H1 (cell line): ENCODE results near the gene MYO1D. TPM values are rescaled to one million over a fixed set of nuclear protein-coding genes. Genes with fewer than 3 reads are reported as not detected.

Experiments
- CTCF ChIA-PET: fragments of 300-600 bp; sonication (Branson Sonifier 250); formaldehyde crosslinking; loops from one replicate; lab custom pipeline; 2021; ENCODE audit not compliant: partially characterized antibody; lab: Charles Lee
- POLR2A ChIA-PET: fragments of 300-600 bp; sonication (Branson Sonifier 250); formaldehyde crosslinking; loops from one replicate; lab custom pipeline; 2021; ENCODE audit warnings: inconsistent platforms; ENCODE audit not compliant: partially characterized antibody; lab: Charles Lee
- DNase-seq, 2 experiments: peaks; one replicate each; pipeline versions ENCODE4 v3.0.0 to v3.0.0-alpha.2; 2010 to 2022; ENCODE audit warnings: low spot score in 2 of 2, low read depth in 1 of 2, mixed read lengths in 1 of 2
- FAIRE-seq: peaks from 2 replicates; lab custom pipeline; 2011; peaks lifted over from hg19 to GRCh38; lab: Jason Lieb, UNC
- H2AFZ ChIP-seq: 2 replicates; pipeline ENCODE4 v1.8.1; 2012; ENCODE audit warnings: low read length, inconsistent platforms
- H2AK5ac ChIP-seq: 2 replicates; pipeline ENCODE4 v1.6.1; 2013; ENCODE audit warnings: low read depth, low read length
- H2BK120ac ChIP-seq: replicated peaks from 2 replicates; pipeline ENCODE3; 2013; ENCODE audit warnings: low read depth, low read length, inconsistent platforms
- H2BK12ac ChIP-seq: 2 replicates; pipeline ENCODE4 v1.6.1; 2013; ENCODE audit warnings: low read depth, low read length
- H2BK15ac ChIP-seq: 2 replicates; pipeline ENCODE4 v1.6.1; 2013; ENCODE audit warnings: low read length
- H2BK20ac ChIP-seq: 2 replicates; pipeline ENCODE4 v1.6.1; 2013; ENCODE audit warnings: low read length
- H2BK5ac ChIP-seq: 2 replicates; pipeline ENCODE4 v1.6.1; 2013; ENCODE audit warnings: low read depth, low read length
- H3K14ac ChIP-seq: 2 replicates; pipeline ENCODE4 v1.6.1; 2013; ENCODE audit warnings: inconsistent platforms; ENCODE audit not compliant: insufficient read length
- H3K18ac ChIP-seq: 2 replicates; pipeline ENCODE4 v1.6.1; 2013; ENCODE audit warnings: low read length; ENCODE audit errors: extremely low read depth
- H3K23ac ChIP-seq: 2 replicates; pipeline ENCODE4 v1.6.1; 2013; ENCODE audit warnings: inconsistent platforms; ENCODE audit not compliant: insufficient read length
- H3K23me2 ChIP-seq: 2 replicates; pipeline ENCODE4 v1.6.1; 2013; ENCODE audit warnings: low read depth, low read length
- H3K27ac ChIP-seq: 2 replicates; pipeline ENCODE4 v1.6.1; 2011; ENCODE audit warnings: low read depth, low read length, inconsistent platforms
- H3K27me3 ChIP-seq, 4 experiments: replicated peaks in 1 of 4; 1 replicate in 1 of 4; 2 replicates in 3 of 4; pipeline versions ENCODE4 v1.6.1 to v1.8.1; 2011 to 2013; ENCODE audit warnings: low read length in 3 of 4, mild to moderate bottlenecking in 3 of 4, inconsistent platforms in 2 of 4, mixed read lengths in 2 of 4, moderate library complexity in 1 of 4; ENCODE audit not compliant: control insufficient read depth in 3 of 4, insufficient read depth in 3 of 4; ENCODE audit errors: extremely low read depth in 1 of 4
- H3K36me3 ChIP-seq, 4 experiments: 2 replicates each; pipeline versions ENCODE4 v1.6.1 to v1.8.1; 2011 to 2013; ENCODE audit warnings: mild to moderate bottlenecking in 4 of 4, low read length in 3 of 4, moderate library complexity in 2 of 4, control low read depth in 1 of 4, inconsistent platforms in 1 of 4; ENCODE audit not compliant: insufficient read depth in 4 of 4, control insufficient read depth in 2 of 4
- H3K4ac ChIP-seq: replicated peaks from 2 replicates; pipeline ENCODE3; 2013; ENCODE audit warnings: low read length, low read depth, mixed read lengths, inconsistent platforms; ENCODE audit not compliant: insufficient read length
- H3K4me1 ChIP-seq, 4 experiments: replicated peaks in 1 of 4; 1 replicate in 1 of 4; 2 replicates in 3 of 4; pipeline versions ENCODE4 v1.6.1 to v1.8.1; 2011 to 2013; ENCODE audit warnings: low read length in 3 of 4, inconsistent platforms in 2 of 4, mixed read lengths in 1 of 4; ENCODE audit not compliant: insufficient read depth in 4 of 4, control insufficient read depth in 3 of 4
- H3K4me2 ChIP-seq, 2 experiments: 2 replicates each; pipeline versions ENCODE4 v1.6.1 to v1.8.1; 2011 to 2013; ENCODE audit warnings: low read depth in 2 of 2, low read length in 2 of 2, control low read depth in 1 of 2, inconsistent platforms in 1 of 2, mild to moderate bottlenecking in 1 of 2; ENCODE audit not compliant: insufficient read depth in 1 of 2
- H3K4me3 ChIP-seq, 4 experiments: fragments of 200-600, 300-600 bp in 1 of 4; sonication (generic), shearing (Covaris generic), sonication (Bioruptor Twin) in 1 of 4; 2 replicates each; pipeline versions ENCODE4 v1.5.1 to v1.8.1; 2011 to 2016; ENCODE audit warnings: low read length in 4 of 4, low read depth in 3 of 4, control low read depth in 2 of 4, inconsistent platforms in 2 of 4, mild to moderate bottlenecking in 2 of 4, mixed read lengths in 1 of 4, moderate library complexity in 1 of 4; ENCODE audit not compliant: insufficient read depth in 2 of 4; ENCODE audit errors: extremely low read depth in 1 of 4
- H3K56ac ChIP-seq: replicated peaks from 2 replicates; pipeline ENCODE3; 2013; ENCODE audit warnings: low read depth, mild to moderate bottlenecking, mixed read lengths, low read length, inconsistent platforms; ENCODE audit not compliant: insufficient read length
- H3K79me1 ChIP-seq: 2 replicates; pipeline ENCODE4 v1.6.1; 2013; ENCODE audit warnings: low read depth, low read length, control low read depth
- H3K79me2 ChIP-seq, 2 experiments: 2 replicates each; pipeline versions ENCODE4 v1.6.1 to v1.8.1; 2012 to 2013; ENCODE audit warnings: low read length in 2 of 2, mild to moderate bottlenecking in 2 of 2, inconsistent platforms in 1 of 2; ENCODE audit not compliant: insufficient read depth in 2 of 2, control insufficient read depth in 1 of 2
- H3K9ac ChIP-seq, 4 experiments: replicated peaks in 1 of 4; 1 replicate in 1 of 4; 2 replicates in 3 of 4; pipeline versions ENCODE4 v1.6.1 to v1.8.1; 2011 to 2013; ENCODE audit warnings: low read depth in 3 of 4, low read length in 3 of 4, control low read depth in 2 of 4, mild to moderate bottlenecking in 2 of 4, moderate library complexity in 2 of 4, inconsistent platforms in 1 of 4; ENCODE audit errors: extremely low read depth in 1 of 4
- H3K9me3 ChIP-seq, 2 experiments: 2 replicates each; pipeline versions ENCODE4 v1.6.1 to v1.8.1; 2012 to 2013; ENCODE audit warnings: mild to moderate bottlenecking in 2 of 2, moderate library complexity in 2 of 2, control low read depth in 1 of 2, inconsistent platforms in 1 of 2, low read depth in 1 of 2, low read length in 1 of 2, mixed read lengths in 1 of 2; ENCODE audit not compliant: insufficient read depth in 2 of 2
- H4K20me1 ChIP-seq, 2 experiments: replicated peaks in 1 of 2; 2 replicates each; pipeline versions ENCODE3 to v1.8.1; 2011 to 2013; ENCODE audit warnings: inconsistent platforms in 2 of 2, low read length in 2 of 2, mild to moderate bottlenecking in 1 of 2; ENCODE audit not compliant: insufficient read depth in 2 of 2, control insufficient read depth in 1 of 2
- H4K5ac ChIP-seq: 2 replicates; pipeline ENCODE4 v1.6.1; 2013; ENCODE audit warnings: low read length, low read depth, mixed read lengths, inconsistent platforms; ENCODE audit not compliant: insufficient read length
- H4K8ac ChIP-seq: 2 replicates; pipeline ENCODE4 v1.8.0; 2013; ENCODE audit warnings: mild to moderate bottlenecking, moderate library complexity, low read length, inconsistent platforms; ENCODE audit not compliant: insufficient read depth; ENCODE audit errors: extremely low read depth
- H4K91ac ChIP-seq: replicated peaks from 2 replicates; pipeline ENCODE3; 2013; ENCODE audit warnings: low read length, mixed read lengths, inconsistent platforms; ENCODE audit not compliant: insufficient read length
- BRCA1 ChIP-seq: IDR thresholded peaks from 2 replicates; pipeline ENCODE4 v1.6.1; 2012; ENCODE audit warnings: low read depth, low read length, improper control_type of control experiment
- HDAC6 ChIP-seq: IDR thresholded peaks from one replicate; pipeline ENCODE4 v1.7.1; 2012; ENCODE audit warnings: low read depth, mild to moderate bottlenecking, inconsistent platforms, low read length, moderate library complexity
- JUN ChIP-seq: IDR thresholded peaks from 2 replicates; pipeline ENCODE4 v1.6.1; 2011; ENCODE audit warnings: low read depth, mild to moderate bottlenecking, improper control_type of control experiment, low read length
- NRF1 ChIP-seq: IDR thresholded peaks from 2 replicates; pipeline ENCODE4 v1.6.1; 2011; ENCODE audit warnings: mild to moderate bottlenecking, low read depth, low read length, improper control_type of control experiment
- RBBP5 ChIP-seq: IDR thresholded peaks from 2 replicates; pipeline ENCODE4 v1.7.1; 2012; ENCODE audit warnings: low read depth, mild to moderate bottlenecking, inconsistent platforms, low read length, moderate library complexity, borderline replicate concordance
- RFX5 ChIP-seq: IDR thresholded peaks from 2 replicates; pipeline ENCODE4 v1.6.1; 2011; ENCODE audit warnings: low read depth, low read length, improper control_type of control experiment, borderline replicate concordance
- SUZ12 ChIP-seq: fragments of 200-600 bp; sonication (generic); IDR thresholded peaks from 2 replicates; pipeline ENCODE4 v1.6.1; 2012; ENCODE audit warnings: mild to moderate bottlenecking, inconsistent platforms, low read length, moderate library complexity, mixed read lengths
- ZNF274 ChIP-seq: IDR thresholded peaks from 2 replicates; pipeline ENCODE4 v1.7.0; 2012; ENCODE audit warnings: low read length, borderline replicate concordance; ENCODE audit errors: extremely low read depth
- polyA plus RNA-seq, 7 experiments: library from polyadenylated mRNA; depleted of rRNA in 3 of 7; stranded (reverse) in 5 of 7; unstranded in 2 of 7; fragments of >200 nt in 5 of 7; fragments of 200-250 nt in 2 of 7; gene quantifications; 1 replicate in 5 of 7; 2 replicates in 1 of 7; 4 replicates in 1 of 7; pipeline versions ENCODE4 v1.2.1 to v1.2.3, GENCODE V29; 2011 to 2013; ENCODE audit warnings: missing spikeins in 2 of 7, mixed read lengths in 2 of 7
- total RNA-seq: library from RNA; stranded (reverse); fragmentation: NEBNext Ultra II Directional; extraction: Animal tissue kit (Norgen Biotek cat#: 25700); gene quantifications from 2 replicates; pipeline ENCODE4 v1.2.1, GENCODE V29; 2021
- TF ChIP-seq, protein P1 (sequence below), 3 experiments: IDR thresholded peaks; 1 replicate in 2 of 3; 2 replicates in 1 of 3; pipeline versions ENCODE4 v1.5.1 to v1.6.1; 2011; ENCODE audit warnings: low read length in 3 of 3, mild to moderate bottlenecking in 3 of 3, inconsistent platforms in 2 of 3, low read depth in 1 of 3, moderate library complexity in 1 of 3; ENCODE audit not compliant: insufficient read depth in 1 of 3; ENCODE audit errors: control extremely low read depth in 1 of 3
- TF ChIP-seq, protein P2 (sequence below): IDR thresholded peaks from 2 replicates; pipeline ENCODE4 v1.6.1; 2012; ENCODE audit warnings: inconsistent platforms
- TF ChIP-seq, protein P3 (sequence below): IDR thresholded peaks from 2 replicates; pipeline ENCODE4 v1.6.1; 2011; ENCODE audit warnings: low read length, improper control_type of control experiment

MYO1D gene
- total and polyA plus RNA-seq, 2 of the 8 experiments (the other 6 are each of a cell fraction or from before 2014, with no cell fraction given), result 6.5 to 25.4 TPM

DNA sequence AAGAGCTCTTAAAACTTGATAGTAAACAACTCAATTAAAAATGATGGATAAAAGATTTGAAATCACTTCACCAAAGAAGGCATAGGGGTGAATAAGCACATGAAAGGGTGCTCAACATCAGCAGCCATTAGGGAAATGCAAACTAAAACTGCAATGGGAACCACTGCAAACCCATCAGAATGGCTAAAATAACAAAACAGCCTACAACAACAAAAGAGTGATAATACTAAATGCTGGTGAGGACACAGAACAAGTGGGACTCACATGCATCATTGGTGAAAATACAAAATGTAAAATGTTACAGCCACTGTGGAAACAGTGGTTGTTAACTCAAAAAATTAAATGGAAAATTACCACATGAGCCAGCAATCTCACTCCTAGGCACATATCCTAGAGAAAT, 268.7 kb downstream of the MYO1D start:
- H3K56ac ChIP-seq, result no peak overlapping the region
- no peak overlapping the region for H3K9ac ChIP-seq
- TF ChIP-seq RFX5 (no peak), ZNF274 (no peak), HDAC6 (no peak), SUZ12 (no peak), NRF1 (no peak), RBBP5 (no peak), BRCA1 (no peak), JUN (no peak)
- TF ChIP-seq, protein P1, sequence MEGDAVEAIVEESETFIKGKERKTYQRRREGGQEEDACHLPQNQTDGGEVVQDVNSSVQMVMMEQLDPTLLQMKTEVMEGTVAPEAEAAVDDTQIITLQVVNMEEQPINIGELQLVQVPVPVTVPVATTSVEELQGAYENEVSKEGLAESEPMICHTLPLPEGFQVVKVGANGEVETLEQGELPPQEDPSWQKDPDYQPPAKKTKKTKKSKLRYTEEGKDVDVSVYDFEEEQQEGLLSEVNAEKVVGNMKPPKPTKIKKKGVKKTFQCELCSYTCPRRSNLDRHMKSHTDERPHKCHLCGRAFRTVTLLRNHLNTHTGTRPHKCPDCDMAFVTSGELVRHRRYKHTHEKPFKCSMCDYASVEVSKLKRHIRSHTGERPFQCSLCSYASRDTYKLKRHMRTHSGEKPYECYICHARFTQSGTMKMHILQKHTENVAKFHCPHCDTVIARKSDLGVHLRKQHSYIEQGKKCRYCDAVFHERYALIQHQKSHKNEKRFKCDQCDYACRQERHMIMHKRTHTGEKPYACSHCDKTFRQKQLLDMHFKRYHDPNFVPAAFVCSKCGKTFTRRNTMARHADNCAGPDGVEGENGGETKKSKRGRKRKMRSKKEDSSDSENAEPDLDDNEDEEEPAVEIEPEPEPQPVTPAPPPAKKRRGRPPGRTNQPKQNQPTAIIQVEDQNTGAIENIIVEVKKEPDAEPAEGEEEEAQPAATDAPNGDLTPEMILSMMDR (IDR thresholded peaks at IDR 0.05; ENCODE audit: control extremely low read depth in 1 of 3, insufficient read depth in 1 of 3, low read depth in 1 of 3, low read length in 3 of 3), result no peak
- TF ChIP-seq, protein P2, sequence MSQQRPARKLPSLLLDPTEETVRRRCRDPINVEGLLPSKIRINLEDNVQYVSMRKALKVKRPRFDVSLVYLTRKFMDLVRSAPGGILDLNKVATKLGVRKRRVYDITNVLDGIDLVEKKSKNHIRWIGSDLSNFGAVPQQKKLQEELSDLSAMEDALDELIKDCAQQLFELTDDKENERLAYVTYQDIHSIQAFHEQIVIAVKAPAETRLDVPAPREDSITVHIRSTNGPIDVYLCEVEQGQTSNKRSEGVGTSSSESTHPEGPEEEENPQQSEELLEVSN, result no peak
- TF ChIP-seq, protein P3, sequence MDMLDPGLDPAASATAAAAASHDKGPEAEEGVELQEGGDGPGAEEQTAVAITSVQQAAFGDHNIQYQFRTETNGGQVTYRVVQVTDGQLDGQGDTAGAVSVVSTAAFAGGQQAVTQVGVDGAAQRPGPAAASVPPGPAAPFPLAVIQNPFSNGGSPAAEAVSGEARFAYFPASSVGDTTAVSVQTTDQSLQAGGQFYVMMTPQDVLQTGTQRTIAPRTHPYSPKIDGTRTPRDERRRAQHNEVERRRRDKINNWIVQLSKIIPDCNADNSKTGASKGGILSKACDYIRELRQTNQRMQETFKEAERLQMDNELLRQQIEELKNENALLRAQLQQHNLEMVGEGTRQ, result no peak
- TF ChIP-seq, all 59 proteins: peak for 0
- Histone ChIP-seq H4K20me1 (no peaks in the 10 kb centered on the region), H2BK120ac (no peak overlapping the region), H4K91ac (no peak overlapping the region), H2BK15ac (no peak overlapping the region), H3K27me3 (no peaks in the 10 kb centered on the region), H4K5ac (no peak overlapping the region), H2BK12ac (no peak overlapping the region), H3K18ac (no peak overlapping the region), H3K79me1 (no peaks in the 10 kb centered on the region), H2AFZ (no peak overlapping the region), H4K8ac (no peak overlapping the region), H3K4me2 (no peak overlapping the region), H3K27ac (no peak overlapping the region), H3K4ac (no peak overlapping the region), H3K4me1 (no peaks in the 10 kb centered on the region), H2BK20ac (no peak overlapping the region), H2BK5ac (no peak overlapping the region), H3K23ac (no peak overlapping the region), H3K9me3 (no peaks in the 10 kb centered on the region), H3K14ac (no peak overlapping the region), H3K79me2 (no peaks in the 10 kb centered on the region), H2AK5ac (no peak overlapping the region), H3K36me3 (no peaks in the 10 kb centered on the region; a peak in 1 of 8 replicates), H3K4me3 (no peak overlapping the region), H3K23me2 (no peaks in the 10 kb centered on the region)
- CTCF ChIA-PET, result interaction anchor here (1.3 kb wide), 1 partner anchor 50 kb away, joined by 3 read pairs; no protein-coding TSS in a partner anchor
- POLR2A ChIA-PET, result no interaction called here
- DNase-seq (no peak), FAIRE-seq (peak; percentile 36)
